NCI-H187 treated with DMSO at 0.1 percent for 48 hours (cell line): Measurements from ENCODE around the gene GDPD4.

Experiments
- DNase-seq: peaks from one replicate; lab custom pipeline; 2025; lab: John Stamatoyannopoulos, UW

The GDPD4 gene

DNA sequence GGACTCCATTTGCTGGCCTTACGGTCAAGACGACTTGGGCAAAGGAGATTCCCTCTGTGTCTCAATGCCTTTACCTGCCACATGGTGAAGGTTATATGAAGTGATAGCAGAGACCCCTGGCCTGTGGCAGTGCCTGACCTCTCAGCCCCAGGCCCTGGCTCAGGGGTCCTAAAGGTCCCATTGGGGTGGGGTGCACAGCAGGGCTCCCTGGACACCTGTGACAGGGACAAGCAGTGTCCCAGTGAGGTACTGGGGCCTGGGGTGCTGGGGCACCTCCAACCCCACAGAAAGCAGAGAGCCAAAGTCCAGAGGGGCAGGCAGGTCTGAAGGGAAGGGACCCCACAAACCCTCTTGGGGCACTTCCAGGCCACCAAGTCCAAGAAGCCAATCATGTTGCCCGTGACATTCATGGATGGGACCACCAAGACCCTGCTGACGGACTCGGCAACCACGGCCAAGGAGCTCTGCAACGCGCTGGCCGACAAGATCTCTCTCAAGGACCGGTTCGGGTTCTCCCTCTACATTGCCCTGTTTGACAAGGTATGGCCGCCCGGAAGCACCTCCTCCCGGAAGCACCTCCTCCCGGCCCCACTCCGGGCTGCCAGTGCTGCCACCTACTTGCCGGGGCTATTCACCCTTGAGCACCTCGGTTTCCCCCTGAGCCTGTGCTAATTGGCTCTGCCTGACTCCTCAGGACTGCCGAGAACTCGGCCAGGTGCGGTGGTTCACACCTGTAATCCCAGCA is 111.0 kb downstream of the GDPD4 start:
- no peak for DNase-seq

- DNase-seq, result no peak
Measured at GRCh38 chr11:77189588-77190210, 111.8 kb downstream of the GDPD4 start.

- DNase-seq, result no peak
Measured at GRCh38 chr11:77188633-77189491, 112.6 kb downstream of the GDPD4 start.

DNA sequence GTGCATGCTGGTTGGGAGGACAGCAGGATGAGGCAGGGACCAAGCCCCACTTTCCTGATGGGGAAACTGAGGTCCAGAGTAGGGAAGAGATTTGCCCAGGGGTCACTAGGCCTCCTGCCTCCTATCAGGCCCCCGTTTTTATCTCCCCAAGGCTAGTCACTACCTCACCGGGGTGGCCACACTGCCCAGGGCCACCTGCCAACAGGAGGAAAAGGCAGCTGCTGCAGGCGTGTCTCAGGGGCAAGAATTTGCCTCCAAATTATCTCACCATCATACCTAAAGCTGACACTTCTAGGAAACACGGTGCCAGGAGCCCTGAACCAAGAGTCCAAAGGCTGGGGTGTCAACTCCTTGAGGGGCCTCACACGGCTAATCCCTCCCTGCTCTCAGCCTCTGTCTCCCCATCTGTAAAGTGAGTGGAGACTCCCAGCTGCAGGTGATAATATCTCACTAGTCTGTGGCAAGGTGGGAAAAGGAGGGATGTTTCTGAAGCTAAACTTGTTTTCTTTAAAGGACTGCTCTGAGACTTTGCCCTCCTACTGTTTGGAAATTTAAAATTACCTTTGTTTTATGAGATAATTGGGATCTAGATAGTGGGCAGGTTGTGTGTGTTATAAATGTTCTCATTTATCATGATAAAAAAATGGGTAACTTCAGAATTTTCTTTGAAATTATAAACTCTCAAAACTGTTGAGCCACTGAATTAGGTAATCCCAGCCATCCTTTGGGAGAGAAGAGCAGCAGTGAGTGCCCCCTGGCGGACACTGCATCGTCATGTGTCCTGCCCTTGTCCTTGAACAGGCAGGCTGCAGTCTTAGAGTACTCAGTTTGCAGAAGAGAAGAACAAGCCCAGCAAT is 113.5 kb downstream of the GDPD4 start:
- DNase-seq, result no peak

- DNase-seq, result no peak
Measured at GRCh38 chr11:77187111-77187750, 114.3 kb downstream of the GDPD4 start.

- DNase-seq, result no peak
Measured at GRCh38 chr11:77186302-77186701, 115.2 kb downstream of the GDPD4 start.

- no peak for DNase-seq
Measured at GRCh38 chr11:77184136-77184860, 117.2 kb downstream of the GDPD4 start.

DNA sequence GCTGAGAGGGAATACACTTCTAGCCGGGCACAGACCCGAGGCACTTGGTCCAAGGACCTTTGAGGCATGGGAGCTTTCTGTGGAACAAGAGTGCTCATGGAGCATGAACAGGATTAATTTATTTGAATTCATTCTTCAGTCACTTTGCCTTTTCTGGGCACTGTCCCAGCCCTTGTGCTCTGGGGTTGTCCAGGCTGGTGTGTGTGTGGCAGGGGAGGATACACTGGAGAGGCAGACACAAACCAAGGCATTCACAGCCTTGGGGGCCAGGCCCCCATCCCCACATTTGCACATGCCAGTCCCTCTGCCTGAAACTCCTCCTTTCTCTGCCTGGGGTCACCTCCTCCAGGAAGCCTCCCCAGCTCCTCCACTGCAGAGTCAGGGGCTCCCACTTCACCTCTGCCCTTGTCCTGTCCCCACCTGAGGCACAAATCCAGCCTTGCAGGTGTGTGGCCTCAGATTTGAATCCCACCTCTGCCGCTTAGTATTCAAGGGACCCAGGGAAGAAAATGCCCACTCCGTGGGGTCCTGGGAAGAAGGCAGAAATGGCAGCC is 118.0 kb downstream of the GDPD4 start:
- DNase-seq, result no peak

GRCh38 chr11:77182542-77183430 is 118.7 kb downstream of the GDPD4 start:
- no peak for DNase-seq

DNA sequence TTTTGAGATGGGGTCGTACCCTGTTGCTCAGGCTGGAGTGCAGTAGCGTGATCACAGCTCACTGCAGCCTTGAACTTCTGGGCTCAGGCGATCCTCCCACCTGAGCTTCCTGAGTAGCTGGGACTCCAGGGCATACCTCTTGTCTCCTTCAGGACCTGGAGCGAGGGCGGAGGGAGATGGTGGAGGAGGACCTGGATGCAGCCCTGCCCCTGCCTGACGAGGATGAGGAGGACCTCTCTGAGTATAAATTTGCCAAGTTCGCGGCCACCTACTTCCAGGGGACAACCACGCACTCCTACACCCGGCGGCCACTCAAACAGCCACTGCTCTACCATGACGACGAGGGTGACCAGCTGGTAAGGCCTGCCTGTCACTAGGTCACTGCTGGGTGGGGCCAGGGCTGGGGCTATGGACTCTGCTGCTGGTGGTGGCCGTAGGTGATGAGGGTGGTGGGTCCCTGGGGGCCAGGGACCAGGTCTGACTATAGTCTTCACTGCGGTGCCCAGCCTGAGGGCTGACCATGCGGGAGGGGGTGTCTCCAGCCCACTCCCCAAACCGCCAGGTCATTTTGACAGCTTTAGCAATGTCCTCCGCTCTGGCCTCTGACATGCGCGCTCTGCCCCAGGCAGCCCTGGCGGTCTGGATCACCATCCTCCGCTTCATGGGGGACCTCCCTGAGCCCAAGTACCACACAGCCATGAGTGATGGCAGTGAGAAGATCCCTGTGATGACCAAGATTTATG is 119.5 kb downstream of the GDPD4 start:
- DNase-seq, result no peak

DNA sequence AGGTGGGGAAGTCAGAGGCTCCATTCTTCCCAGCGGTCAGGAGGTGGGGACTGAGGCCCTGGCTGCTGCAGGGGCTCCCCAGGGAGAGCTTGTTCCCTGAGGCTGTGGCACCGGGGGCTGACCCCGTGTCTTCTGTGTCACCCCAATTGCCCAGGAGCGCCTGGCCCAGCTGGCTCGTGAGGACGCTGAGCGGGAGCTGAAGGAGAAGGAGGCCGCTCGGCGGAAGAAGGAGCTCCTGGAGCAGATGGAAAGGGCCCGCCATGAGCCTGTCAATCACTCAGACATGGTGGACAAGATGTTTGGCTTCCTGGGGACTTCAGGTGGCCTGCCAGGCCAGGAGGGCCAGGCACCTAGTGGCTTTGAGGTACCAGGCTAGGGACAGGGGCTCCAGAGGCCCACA is 120.3 kb downstream of the GDPD4 start:
- DNase-seq, result no peak

DNA sequence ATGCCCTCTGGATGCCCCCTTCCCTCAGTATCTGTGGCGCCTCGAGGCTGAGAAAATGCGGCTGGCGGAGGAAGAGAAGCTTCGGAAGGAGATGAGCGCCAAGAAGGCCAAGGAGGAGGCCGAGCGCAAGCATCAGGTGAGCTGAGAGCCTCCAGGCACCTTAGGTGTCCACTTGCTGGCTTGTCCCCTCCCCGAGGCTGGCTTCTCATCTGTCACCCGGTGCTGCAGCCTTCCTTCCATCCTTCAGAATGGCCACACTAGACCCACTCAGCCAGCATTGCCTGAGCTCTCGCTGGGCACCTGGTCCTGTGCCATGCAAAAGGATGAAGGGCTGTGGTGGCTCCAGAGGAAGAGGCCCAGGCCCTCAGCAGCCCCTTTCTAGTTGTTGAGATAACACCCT is 121.1 kb downstream of the GDPD4 start:
- no peak for DNase-seq

- no peak for DNase-seq
Measured at GRCh38 chr11:77179681-77180080, 121.8 kb downstream of the GDPD4 start.

- no peak for DNase-seq
Measured at GRCh38 chr11:77179048-77179447, 122.4 kb downstream of the GDPD4 start.

GRCh38 chr11:77178150-77178549 is 123.3 kb downstream of the GDPD4 start:
- DNase-seq, result no peak

DNA sequence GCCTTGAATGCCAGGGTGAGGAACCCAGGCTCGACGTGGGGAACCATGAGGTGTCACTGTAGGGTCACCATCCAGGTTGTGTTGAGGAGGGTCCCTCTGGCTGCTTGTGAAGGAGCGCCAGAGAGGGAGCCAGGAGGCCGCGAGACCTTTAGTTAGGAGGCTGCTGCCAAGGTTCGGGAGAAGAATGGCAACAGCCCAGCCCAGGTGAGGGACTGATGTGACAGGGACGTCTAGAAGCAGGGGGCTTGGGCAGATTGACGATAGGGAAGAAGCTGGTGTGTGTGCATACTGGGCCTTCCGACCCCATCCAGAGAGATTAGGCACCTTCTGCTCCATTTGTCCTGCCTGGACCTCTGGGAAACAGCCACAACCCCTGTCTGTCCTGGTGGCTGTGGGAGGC is 124.5 kb downstream of the GDPD4 start:
- no peak for DNase-seq

- no peak for DNase-seq
Measured at GRCh38 chr11:77175869-77176539, 125.5 kb downstream of the GDPD4 start.
